Panc1 (cell line): Measurements from ENCODE around the gene BCL11B. TPM values are rescaled to one million over a fixed set of nuclear protein-coding genes. Genes with fewer than 3 reads are reported as not detected.

Experiments used
- ATAC-seq: fragments of 200-7000 bp; cut with Tn5 transposase; 2 replicates; pipeline ENCODE4 v1.9.1; 2020; ENCODE audit warnings: mild to moderate bottlenecking, moderate library complexity
- BruUV-seq: library from RNA; stranded (reverse); fragments of 400-500 nt; replicated peaks from 2 replicates; lab custom pipeline; 2021; lab: Mats Ljungman, UMichigan
- CTCF ChIA-PET: fragments of 300-600 bp; sonication (Branson Sonifier 250); formaldehyde crosslinking; loops from one replicate; lab custom pipeline; 2022; ENCODE audit warnings: antibody characterized with exemption; lab: Charles Lee
- POLR2A ChIA-PET: fragments of 300-600 bp; sonication (Branson Sonifier 250); formaldehyde crosslinking; loops from one replicate; lab custom pipeline; 2022; ENCODE audit warnings: antibody characterized with exemption; lab: Charles Lee
- DNase-seq: peaks from one replicate; pipeline ENCODE4 v3.0.0-alpha.2; 2010; ENCODE audit warnings: low read depth, low spot score
- H3K27ac ChIP-seq: 2 replicates; pipeline ENCODE4 v1.5.1; 2011; ENCODE audit warnings: mild to moderate bottlenecking, low read length, inconsistent platforms
- H3K27me3 ChIP-seq: fragments of 200-500 bp; sonication (Bioruptor generic); 2 replicates; pipeline ENCODE4 v1.6.0; 2014; ENCODE audit warnings: low read length, inconsistent platforms; ENCODE audit not compliant: control insufficient read depth, insufficient read depth
- H3K36me3 ChIP-seq: fragments of 200-500 bp; sonication (Bioruptor generic); 2 replicates; pipeline ENCODE4 v1.5.1; 2014; ENCODE audit warnings: inconsistent platforms, mild to moderate bottlenecking, low read length, moderate library complexity; ENCODE audit not compliant: control insufficient read depth, insufficient read depth
- H3K4me1 ChIP-seq: 2 replicates; pipeline ENCODE4 v1.5.1; 2011; ENCODE audit warnings: inconsistent platforms, mild to moderate bottlenecking, low read length, moderate library complexity; ENCODE audit not compliant: control insufficient read depth, insufficient read depth
- H3K4me3 ChIP-seq, 2 experiments: 2 replicates each; pipeline ENCODE4 v1.5.1; 2011 to 2012; ENCODE audit warnings: low read depth in 2 of 2, low read length in 2 of 2, mild to moderate bottlenecking in 2 of 2, inconsistent platforms in 1 of 2, moderate library complexity in 1 of 2
- H3K9me3 ChIP-seq: fragments of 200-500 bp; sonication (Bioruptor generic); 2 replicates; pipeline ENCODE4 v1.5.1; 2014; ENCODE audit warnings: low read depth, mild to moderate bottlenecking, inconsistent platforms, low read length, moderate library complexity; ENCODE audit not compliant: control insufficient read depth, insufficient read depth
- POLR2AphosphoS5 ChIP-seq: IDR thresholded peaks from 2 replicates; pipeline ENCODE4 v1.6.1; 2012; ENCODE audit warnings: mild to moderate bottlenecking, low read depth, low read length, moderate library complexity
- SIN3A ChIP-seq: IDR thresholded peaks from 2 replicates; pipeline ENCODE4 v1.6.1; 2012; ENCODE audit warnings: low read depth, mild to moderate bottlenecking, low read length, moderate library complexity, borderline replicate concordance; ENCODE audit not compliant: insufficient read depth
- TCF7L2 ChIP-seq: IDR thresholded peaks from 2 replicates; pipeline ENCODE4 v1.6.1; 2011; ENCODE audit warnings: mild to moderate bottlenecking, low read depth, low read length, inconsistent platforms
- in situ Hi-C: cut with HindIII; loops from 2 replicates; pipeline ENCODE4 v1.10.0; 2016; ENCODE audit warnings: low sequenced_read_pairs, low pct_unique_long_range_greater_than_20kb
- intact Hi-C: fragments of 100-400 bp; cut with micrococcal nuclease; formaldehyde crosslinking; loops from one replicate; pipeline ENCODE4 v1.10.0; 2022; ENCODE audit not compliant: unreplicated experiment
- total RNA-seq: library from RNA; stranded (reverse); gene quantifications from one replicate; pipeline ENCODE4 v1.2.1, GENCODE V29; 2021; ENCODE audit not compliant: unreplicated experiment
- TF ChIP-seq, protein P1 (sequence below), 2 experiments: IDR thresholded peaks; 2 replicates each; pipeline ENCODE4 v1.6.1; 2011 to 2012; ENCODE audit warnings: low read depth in 2 of 2, control low read depth in 1 of 2, low read length in 1 of 2, mild to moderate bottlenecking in 1 of 2, moderate library complexity in 1 of 2; ENCODE audit not compliant: insufficient read depth in 1 of 2
- TF ChIP-seq, protein P2 (sequence below): fragments of 450-650 bp; IDR thresholded peaks from 2 replicates; pipeline ENCODE4 v1.5.1; 2017; ENCODE audit warnings: mild to moderate bottlenecking

BCL11B gene
- total RNA-seq, 1 experiment from 2014 or later = 0.23 TPM

DNA sequence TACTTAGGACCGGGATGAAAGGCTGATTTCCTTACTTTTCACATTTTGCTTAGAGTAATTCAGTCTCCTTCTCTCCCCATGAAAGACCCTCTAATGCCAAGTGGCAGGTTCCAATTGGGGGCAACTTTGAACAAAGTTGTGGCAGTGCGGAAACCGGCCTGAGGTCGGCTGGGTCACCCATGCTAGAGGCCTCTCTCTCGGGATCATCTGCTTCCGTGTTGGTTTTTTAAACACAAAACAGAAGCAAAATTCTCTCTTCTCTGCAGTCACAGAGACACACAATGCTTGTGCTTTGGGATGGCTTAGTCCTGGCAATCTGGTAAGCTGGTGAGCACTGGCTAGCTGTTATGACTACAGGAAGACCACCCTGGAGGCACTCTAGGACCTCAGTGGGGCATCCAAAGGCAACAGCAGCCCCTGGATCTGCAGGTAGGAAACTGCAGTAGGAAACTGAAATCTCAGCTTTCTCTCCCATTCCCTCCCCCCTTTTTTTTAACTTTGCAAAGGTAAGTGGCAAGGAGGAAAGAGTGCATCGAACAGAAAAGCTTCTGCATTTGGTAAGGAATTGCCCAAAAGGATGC lies 102.1 kb downstream of the BCL11B start:
- DNase-seq = no peak
- no peak overlapping the region for H3K4me3 ChIP-seq
- no peak for ATAC-seq
- POLR2A ChIA-PET = no interaction called here
- no peaks in the 10 kb centered on the region for H3K36me3 ChIP-seq
- TF ChIP-seq POLR2AphosphoS5 (no peak), TCF7L2 (no peak), SIN3A (no peak)
- TF ChIP-seq, protein P1, sequence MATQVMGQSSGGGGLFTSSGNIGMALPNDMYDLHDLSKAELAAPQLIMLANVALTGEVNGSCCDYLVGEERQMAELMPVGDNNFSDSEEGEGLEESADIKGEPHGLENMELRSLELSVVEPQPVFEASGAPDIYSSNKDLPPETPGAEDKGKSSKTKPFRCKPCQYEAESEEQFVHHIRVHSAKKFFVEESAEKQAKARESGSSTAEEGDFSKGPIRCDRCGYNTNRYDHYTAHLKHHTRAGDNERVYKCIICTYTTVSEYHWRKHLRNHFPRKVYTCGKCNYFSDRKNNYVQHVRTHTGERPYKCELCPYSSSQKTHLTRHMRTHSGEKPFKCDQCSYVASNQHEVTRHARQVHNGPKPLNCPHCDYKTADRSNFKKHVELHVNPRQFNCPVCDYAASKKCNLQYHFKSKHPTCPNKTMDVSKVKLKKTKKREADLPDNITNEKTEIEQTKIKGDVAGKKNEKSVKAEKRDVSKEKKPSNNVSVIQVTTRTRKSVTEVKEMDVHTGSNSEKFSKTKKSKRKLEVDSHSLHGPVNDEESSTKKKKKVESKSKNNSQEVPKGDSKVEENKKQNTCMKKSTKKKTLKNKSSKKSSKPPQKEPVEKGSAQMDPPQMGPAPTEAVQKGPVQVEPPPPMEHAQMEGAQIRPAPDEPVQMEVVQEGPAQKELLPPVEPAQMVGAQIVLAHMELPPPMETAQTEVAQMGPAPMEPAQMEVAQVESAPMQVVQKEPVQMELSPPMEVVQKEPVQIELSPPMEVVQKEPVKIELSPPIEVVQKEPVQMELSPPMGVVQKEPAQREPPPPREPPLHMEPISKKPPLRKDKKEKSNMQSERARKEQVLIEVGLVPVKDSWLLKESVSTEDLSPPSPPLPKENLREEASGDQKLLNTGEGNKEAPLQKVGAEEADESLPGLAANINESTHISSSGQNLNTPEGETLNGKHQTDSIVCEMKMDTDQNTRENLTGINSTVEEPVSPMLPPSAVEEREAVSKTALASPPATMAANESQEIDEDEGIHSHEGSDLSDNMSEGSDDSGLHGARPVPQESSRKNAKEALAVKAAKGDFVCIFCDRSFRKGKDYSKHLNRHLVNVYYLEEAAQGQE (IDR thresholded peaks at IDR 0.05; ENCODE audit: insufficient read depth in 1 of 2, low read depth in 2 of 2, low read length in 1 of 2) = no peak
- TF ChIP-seq, protein P2, sequence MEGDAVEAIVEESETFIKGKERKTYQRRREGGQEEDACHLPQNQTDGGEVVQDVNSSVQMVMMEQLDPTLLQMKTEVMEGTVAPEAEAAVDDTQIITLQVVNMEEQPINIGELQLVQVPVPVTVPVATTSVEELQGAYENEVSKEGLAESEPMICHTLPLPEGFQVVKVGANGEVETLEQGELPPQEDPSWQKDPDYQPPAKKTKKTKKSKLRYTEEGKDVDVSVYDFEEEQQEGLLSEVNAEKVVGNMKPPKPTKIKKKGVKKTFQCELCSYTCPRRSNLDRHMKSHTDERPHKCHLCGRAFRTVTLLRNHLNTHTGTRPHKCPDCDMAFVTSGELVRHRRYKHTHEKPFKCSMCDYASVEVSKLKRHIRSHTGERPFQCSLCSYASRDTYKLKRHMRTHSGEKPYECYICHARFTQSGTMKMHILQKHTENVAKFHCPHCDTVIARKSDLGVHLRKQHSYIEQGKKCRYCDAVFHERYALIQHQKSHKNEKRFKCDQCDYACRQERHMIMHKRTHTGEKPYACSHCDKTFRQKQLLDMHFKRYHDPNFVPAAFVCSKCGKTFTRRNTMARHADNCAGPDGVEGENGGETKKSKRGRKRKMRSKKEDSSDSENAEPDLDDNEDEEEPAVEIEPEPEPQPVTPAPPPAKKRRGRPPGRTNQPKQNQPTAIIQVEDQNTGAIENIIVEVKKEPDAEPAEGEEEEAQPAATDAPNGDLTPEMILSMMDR = no peak
- no TSS peak for BruUV-seq
- H3K27ac ChIP-seq = no peak overlapping the region
- intact Hi-C loops (no loop called here), in situ Hi-C loops (no loop called here)
- CTCF ChIA-PET = no interaction called here
- peaks cover 2% of the 10 kb centered on the region for H3K27me3 ChIP-seq
- no peaks in the 10 kb centered on the region for H3K9me3 ChIP-seq
- H3K4me1 ChIP-seq = no peaks in the 10 kb centered on the region

GRCh38 chr14:99168330-99168729 lies 103.7 kb downstream of the BCL11B start:
- TF ChIP-seq, protein P1 (IDR thresholded peaks at IDR 0.05; ENCODE audit: insufficient read depth in 1 of 2, low read depth in 2 of 2, low read length in 1 of 2) = no peak
- TF ChIP-seq TCF7L2 (no peak), SIN3A (no peak), POLR2AphosphoS5 (no peak)
- TF ChIP-seq, protein P2 = no peak
- ATAC-seq (no peak), DNase-seq (no peak)
- BruUV-seq = no TSS peak
- Histone ChIP-seq H3K36me3 (no peaks in the 10 kb centered on the region), H3K9me3 (no peaks in the 10 kb centered on the region), H3K27ac (no peak overlapping the region), H3K4me3 (no peak overlapping the region), H3K4me1 (no peaks in the 10 kb centered on the region), H3K27me3 (peaks cover 2% of the 10 kb centered on the region)
- intact Hi-C loops = no loop called here
- ChIA-PET POLR2A (no interaction called here), CTCF (no interaction called here)
- in situ Hi-C loops = no loop called here
